Mesenchymal stem cell (in vitro differentiated cells and primary cell): ENCODE results near the gene PSPN.

Experiments
- DNase-seq: peaks from one replicate; pipeline ENCODE4 v3.0.0-alpha.2; 2013
- H2AFZ ChIP-seq: one replicate; pipeline ENCODE4 v1.6.1; 2013; ENCODE audit warnings: low read depth, mild to moderate bottlenecking, control low read depth, inconsistent platforms, low read length, moderate library complexity
- H2AK5ac ChIP-seq: 2 replicates; pipeline ENCODE4 v1.6.1; 2013; ENCODE audit warnings: low read length, moderate library complexity, mild to moderate bottlenecking, inconsistent platforms; ENCODE audit not compliant: severe bottlenecking
- H2BK120ac ChIP-seq: one replicate; pipeline ENCODE4 v1.6.1; 2013; ENCODE audit warnings: low read depth, mild to moderate bottlenecking, inconsistent platforms, low read length, moderate library complexity
- H2BK12ac ChIP-seq, 2 experiments: one replicate each; pipeline ENCODE4 v1.6.1; 2013; ENCODE audit warnings: inconsistent platforms in 2 of 2, low read length in 2 of 2, mild to moderate bottlenecking in 2 of 2, moderate library complexity in 2 of 2, control low read depth in 1 of 2
- H2BK15ac ChIP-seq: one replicate; pipeline ENCODE4 v1.6.1; 2013; ENCODE audit warnings: mild to moderate bottlenecking, low read depth, inconsistent platforms; ENCODE audit not compliant: poor library complexity, severe bottlenecking
- H2BK5ac ChIP-seq: 2 replicates; pipeline ENCODE4 v1.6.1; 2013; ENCODE audit warnings: low read depth, mild to moderate bottlenecking, low read length, control low read depth, inconsistent platforms; ENCODE audit not compliant: poor library complexity, severe bottlenecking
- H3K14ac ChIP-seq, 2 experiments: one replicate each; pipeline ENCODE4 v1.6.1; 2013; ENCODE audit warnings: inconsistent platforms in 2 of 2, low read length in 2 of 2, control low read depth in 1 of 2, mild to moderate bottlenecking in 1 of 2, moderate library complexity in 1 of 2
- H3K18ac ChIP-seq, 2 experiments: one replicate each; pipeline ENCODE4 v1.6.1; 2013; ENCODE audit warnings: inconsistent platforms in 2 of 2, low read length in 2 of 2, control low read depth in 1 of 2, low read depth in 1 of 2, mild to moderate bottlenecking in 1 of 2
- H3K23ac ChIP-seq, 2 experiments: one replicate each; pipeline ENCODE4 v1.6.1; 2013; ENCODE audit warnings: inconsistent platforms in 2 of 2, low read length in 2 of 2, mild to moderate bottlenecking in 2 of 2, moderate library complexity in 2 of 2, control low read depth in 1 of 2
- H3K27ac ChIP-seq: 2 replicates; pipeline ENCODE4 v1.5.1; 2013; ENCODE audit warnings: mild to moderate bottlenecking, moderate library complexity, low read length, control low read depth, inconsistent platforms; ENCODE audit not compliant: poor library complexity, severe bottlenecking
- H3K27me3 ChIP-seq, 2 experiments: 2 replicates each; pipeline versions ENCODE4 v1.6.1 to v1.7.0; 2013; ENCODE audit warnings: low read length in 2 of 2, mild to moderate bottlenecking in 2 of 2, moderate library complexity in 2 of 2, control low read depth in 1 of 2, inconsistent platforms in 1 of 2; ENCODE audit not compliant: control insufficient read depth in 1 of 2, insufficient read depth in 1 of 2
- H3K36me3 ChIP-seq, 2 experiments: 2 replicates each; pipeline versions ENCODE4 v1.6.1 to v1.7.0; 2013; ENCODE audit warnings: low read length in 2 of 2, control low read depth in 1 of 2, inconsistent platforms in 1 of 2, low read depth in 1 of 2, mild to moderate bottlenecking in 1 of 2; ENCODE audit not compliant: insufficient read depth in 2 of 2, control insufficient read depth in 1 of 2
- H3K4ac ChIP-seq, 2 experiments: one replicate each; pipeline ENCODE4 v1.6.1; 2013; ENCODE audit warnings: inconsistent platforms in 2 of 2, low read length in 2 of 2, mild to moderate bottlenecking in 2 of 2, moderate library complexity in 2 of 2, control low read depth in 1 of 2, low read depth in 1 of 2
- H3K4me1 ChIP-seq: 2 replicates; pipeline ENCODE4 v1.6.1; 2013; ENCODE audit warnings: low read depth, low read length, control low read depth; ENCODE audit not compliant: control insufficient read depth, insufficient read depth
- H3K4me2 ChIP-seq: 2 replicates; pipeline ENCODE4 v1.6.1; 2013; ENCODE audit warnings: low read length, mild to moderate bottlenecking, inconsistent platforms; ENCODE audit not compliant: poor library complexity, severe bottlenecking
- H3K4me3 ChIP-seq, 2 experiments: 2 replicates each; pipeline versions ENCODE4 v1.5.1 to v1.7.0; 2013; ENCODE audit warnings: low read length in 2 of 2, mild to moderate bottlenecking in 2 of 2, control low read depth in 1 of 2, low read depth in 1 of 2; ENCODE audit not compliant: insufficient read depth in 1 of 2
- H3K79me1 ChIP-seq: replicated peaks from 2 replicates; pipeline ENCODE4 v1.6.1; 2013; ENCODE audit warnings: mild to moderate bottlenecking, control low read depth, low read length, inconsistent platforms; ENCODE audit not compliant: poor library complexity, severe bottlenecking
- H3K9ac ChIP-seq: 2 replicates; pipeline ENCODE4 v1.7.0; 2013; ENCODE audit warnings: mild to moderate bottlenecking, low read length, moderate library complexity
- H3K9me3 ChIP-seq: 2 replicates; pipeline ENCODE4 v1.7.0; 2013; ENCODE audit warnings: mild to moderate bottlenecking, low read length; ENCODE audit not compliant: control insufficient read depth
- H4K8ac ChIP-seq: one replicate; pipeline ENCODE4 v1.6.1; 2013; ENCODE audit warnings: inconsistent platforms, mild to moderate bottlenecking, low read length, moderate library complexity
- H4K91ac ChIP-seq: one replicate; pipeline ENCODE4 v1.6.1; 2013; ENCODE audit warnings: mild to moderate bottlenecking, low read length, inconsistent platforms
- WGBS: methylation state at CpG from one replicate; pipeline ENCODE4 v1.1.7; 2013; ENCODE audit warnings: mixed read lengths; 5-methylcytosine and 5-hydroxymethylcytosine counted together

PSPN gene

DNA sequence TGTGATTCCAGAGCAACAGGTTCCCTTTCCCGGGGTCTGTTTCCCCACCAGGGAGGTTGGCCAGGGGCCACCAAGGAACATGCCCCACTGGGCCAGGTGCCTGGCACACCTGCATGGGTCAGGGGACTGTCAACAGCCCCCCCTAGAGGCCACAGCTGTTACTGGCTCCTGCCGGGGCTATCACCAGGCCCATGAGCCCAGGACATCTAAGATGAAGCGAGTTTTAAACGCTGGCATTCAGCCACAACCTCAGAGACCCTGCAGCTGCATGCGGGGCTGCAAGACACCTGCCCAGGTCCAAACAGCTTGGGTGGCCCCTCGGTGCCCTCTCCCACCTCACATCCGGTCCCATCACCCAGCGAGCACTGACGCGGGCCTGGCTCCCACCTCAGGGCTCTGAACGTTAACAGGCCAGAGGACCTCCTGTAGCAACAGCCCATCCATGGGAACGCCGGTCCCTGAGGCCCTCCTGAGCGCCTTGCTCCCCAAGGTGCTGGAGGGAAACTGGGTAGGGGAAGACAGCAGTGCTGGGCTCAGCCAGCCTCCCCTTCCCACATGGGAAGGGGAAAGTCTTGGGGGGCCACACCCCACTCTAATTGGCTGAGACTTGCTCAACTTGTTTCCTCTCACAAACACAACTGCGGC, 36.8 kb upstream of the PSPN start:
- H2AFZ ChIP-seq = no peak overlapping the region
- DNase-seq = no peak
- H3K18ac ChIP-seq = no peak overlapping the region
- peak overlapping the region in 1 of 2 experiments; percentile 10 for H2BK12ac ChIP-seq
- H2BK15ac ChIP-seq = no peak overlapping the region
- no peak overlapping the region for H3K23ac ChIP-seq
- H3K4me1 ChIP-seq = peaks cover 8% of the 10 kb centered on the region
- no peak overlapping the region for H4K8ac ChIP-seq
- H3K9me3 ChIP-seq = no peaks in the 10 kb centered on the region
- H2BK120ac ChIP-seq = no peak overlapping the region
- H2AK5ac ChIP-seq = no peak overlapping the region
- H3K14ac ChIP-seq = no peak overlapping the region
- no peaks in the 10 kb centered on the region for H3K27me3 ChIP-seq
- no peak overlapping the region for H3K4ac ChIP-seq
- peak overlapping the region in 1 of 2 experiments; percentile 18 for H3K4me3 ChIP-seq
- no peak overlapping the region for H3K4me2 ChIP-seq
- WGBS = 82% methylated on average over 14 of the region's 15 CpGs
- no peak overlapping the region for H3K27ac ChIP-seq
- H2BK5ac ChIP-seq = no peak overlapping the region
- H3K9ac ChIP-seq = peak overlapping the region; percentile 26
- H3K36me3 ChIP-seq = peaks cover 33 to 56% of the 10 kb centered on the region in 2 experiments
- peaks cover 35% of the 10 kb centered on the region for H3K79me1 ChIP-seq
- H4K91ac ChIP-seq = peak overlapping the region; percentile 45

DNA sequence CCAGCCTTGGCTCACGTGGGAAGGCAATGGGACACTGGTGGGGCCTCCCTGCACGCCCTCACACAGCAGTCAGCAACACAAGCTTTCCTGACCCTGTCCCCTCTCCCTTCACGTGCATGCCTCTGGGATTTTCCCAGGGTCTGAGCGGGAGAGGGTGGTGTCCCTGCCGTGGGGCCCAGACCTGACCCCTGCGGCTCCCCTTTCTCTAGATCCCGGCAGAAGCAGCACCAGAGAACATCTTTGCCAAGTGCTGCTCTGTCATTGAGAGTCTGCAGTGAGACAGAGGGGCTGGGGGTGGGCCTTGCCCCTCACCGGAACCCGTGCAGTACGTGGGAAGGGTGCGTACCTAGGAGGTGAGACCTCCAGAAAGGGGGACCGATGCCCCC, 36.3 kb upstream of the PSPN start:
- DNase-seq = no peak
- WGBS = 83% methylated on average over 12 of the region's 12 CpGs
- H3K9me3 ChIP-seq = no peaks in the 10 kb centered on the region
- H3K27me3 ChIP-seq = no peaks in the 10 kb centered on the region
- H3K4ac ChIP-seq = peak overlapping the region in 1 of 2 experiments; percentile 10
- H4K8ac ChIP-seq = no peak overlapping the region
- H3K14ac ChIP-seq = no peak overlapping the region
- no peak overlapping the region for H2AFZ ChIP-seq
- H3K9ac ChIP-seq = no peak overlapping the region
- no peak overlapping the region for H2BK120ac ChIP-seq
- H2BK12ac ChIP-seq = no peak overlapping the region
- H3K27ac ChIP-seq = no peak overlapping the region
- no peak overlapping the region for H3K23ac ChIP-seq
- no peak overlapping the region for H2BK15ac ChIP-seq
- peaks cover 8% of the 10 kb centered on the region for H3K4me1 ChIP-seq
- no peak overlapping the region for H3K18ac ChIP-seq
- H2AK5ac ChIP-seq = no peak overlapping the region
- H2BK5ac ChIP-seq = no peak overlapping the region
- H3K79me1 ChIP-seq = peaks cover 30% of the 10 kb centered on the region
- no peak overlapping the region for H3K4me2 ChIP-seq
- peak overlapping the region; percentile 56 for H4K91ac ChIP-seq
- H3K36me3 ChIP-seq = peaks cover 28 to 50% of the 10 kb centered on the region in 2 experiments
- H3K4me3 ChIP-seq = no peak overlapping the region

- Histone ChIP-seq H3K4me1 (peaks cover 8% of the 10 kb centered on the region), H3K9ac (no peak overlapping the region), H4K8ac (no peak overlapping the region), H2AFZ (no peak overlapping the region), H3K36me3 (peaks cover 4 to 23% of the 10 kb centered on the region in 2 experiments), H3K4me2 (no peak overlapping the region), H3K18ac (no peak overlapping the region), H3K79me1 (peaks cover 9% of the 10 kb centered on the region), H3K9me3 (no peaks in the 10 kb centered on the region), H3K14ac (no peak overlapping the region), H2BK15ac (no peak overlapping the region), H4K91ac (no peak overlapping the region), H2BK120ac (no peak overlapping the region), H2BK12ac (no peak overlapping the region), H3K4me3 (no peak overlapping the region), H2AK5ac (no peak overlapping the region), H3K27ac (no peak overlapping the region), H2BK5ac (no peak overlapping the region), H3K27me3 (no peaks in the 10 kb centered on the region), H3K4ac (no peak overlapping the region), H3K23ac (no peak overlapping the region)
- 98% methylated on average over 6 of the region's 6 CpGs for WGBS
- no peak for DNase-seq
Measured at GRCh38 chr19:6409346-6409745, 33.6 kb upstream of the PSPN start.

DNA sequence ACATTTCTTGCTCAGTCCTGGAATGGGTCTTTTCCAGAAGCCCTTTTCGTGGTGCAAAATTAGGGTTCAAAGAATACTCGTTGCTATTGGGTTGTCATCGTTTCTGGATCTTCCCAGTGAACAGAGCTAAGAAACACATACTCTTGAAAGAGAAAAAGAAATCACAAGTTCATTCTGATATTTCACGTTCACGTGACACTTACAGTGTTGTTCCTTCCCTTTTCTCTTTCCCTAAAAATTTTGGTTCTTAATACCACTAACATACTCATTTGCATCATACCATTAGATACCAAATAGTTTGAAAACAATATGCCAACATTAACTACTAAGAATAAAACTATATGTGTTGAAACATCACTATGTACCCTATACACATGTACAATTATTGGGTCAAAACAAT, 30.7 kb upstream of the PSPN start:
- Histone ChIP-seq H2BK5ac (no peak overlapping the region), H3K4me3 (no peak overlapping the region), H3K14ac (no peak overlapping the region), H2BK15ac (no peak overlapping the region), H3K79me1 (no peaks in the 10 kb centered on the region), H4K91ac (no peak overlapping the region), H3K4ac (no peak overlapping the region), H3K4me2 (no peak overlapping the region), H2AK5ac (no peak overlapping the region), H3K27ac (no peak overlapping the region), H4K8ac (no peak overlapping the region), H2BK12ac (no peak overlapping the region), H2AFZ (no peak overlapping the region), H3K9ac (no peak overlapping the region), H3K9me3 (no peaks in the 10 kb centered on the region), H3K36me3 (no peaks in the 10 kb centered on the region), H3K18ac (no peak overlapping the region), H3K23ac (no peak overlapping the region), H3K4me1 (no peaks in the 10 kb centered on the region), H3K27me3 (no peaks in the 10 kb centered on the region), H2BK120ac (no peak overlapping the region)
- WGBS = 93% methylated on average over 5 of the region's 5 CpGs
- DNase-seq = no peak
